ENCODE results near the gene MUCL3. TPM values are rescaled to one million over a fixed set of nuclear protein-coding genes. Genes with fewer than 3 reads are reported as not detected.

MUCL3 gene
- polyA plus RNA-seq, 1 of the 3 experiments (the other 2 are of a cell fraction): not detected

DNA sequence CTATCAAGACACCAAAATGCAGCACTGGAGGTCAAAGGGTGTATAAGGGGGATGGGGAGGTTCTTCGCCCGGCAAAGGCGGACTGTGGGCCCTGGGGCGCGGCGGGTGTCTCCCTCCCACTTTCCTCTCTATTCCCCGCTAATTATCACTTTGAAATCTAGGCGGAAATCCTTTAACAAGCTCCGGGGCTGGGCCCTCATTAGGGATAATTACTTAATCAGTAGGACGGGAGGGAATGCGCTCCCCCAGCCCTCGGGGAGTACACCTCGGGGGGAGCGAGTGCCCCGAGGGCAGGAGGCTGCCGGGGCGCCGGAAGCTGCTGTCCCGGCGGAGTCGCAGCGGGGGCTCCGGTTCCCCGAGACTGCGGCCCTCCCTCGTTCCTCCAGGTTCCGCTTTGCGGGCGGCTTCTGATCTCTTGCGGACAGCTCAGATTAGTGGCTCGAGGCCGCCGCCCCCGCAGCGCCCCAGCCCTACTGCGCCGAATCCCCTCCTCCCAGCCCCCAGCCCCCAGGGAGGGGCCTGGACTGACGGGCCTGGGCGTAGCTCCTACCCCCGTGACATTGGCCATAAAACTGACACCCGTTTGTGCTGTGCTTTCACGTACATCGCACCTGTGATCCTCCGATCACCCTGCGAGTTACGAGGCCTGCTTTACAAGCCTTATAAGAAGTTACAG lies 14.7 kb downstream of the MUCL3 start:
- WGBS (ENCODE audit: low lambda C conversion rate): 43% methylated on average over 30 of the region's 46 CpGs
- H3K27me3 ChIP-seq (ENCODE audit: insufficient read depth): peaks cover 7% of the 10 kb centered on the region; the same call in 1 of the 2 replicates
- H3K36me3 ChIP-seq (replicated peaks in 1 of 2; ENCODE audit: control insufficient read depth in 1 of 2, insufficient read depth in 2 of 2, low read length in 1 of 2): no peaks in the 10 kb centered on the region
- no peaks in the 10 kb centered on the region for H3K9me2 ChIP-seq
- H3K4me1 ChIP-seq (ENCODE audit: control insufficient read depth in 1 of 2, insufficient read depth in 2 of 2, low read depth in 1 of 2, low read length in 1 of 2): peaks cover 4 to 8% of the 10 kb centered on the region in 2 experiments; a peak in 2 of 4 replicates
- 0 out of 2 replicates have a peak overlapping the region, but pooled peaks have one; percentile 40 for H3K4me2 ChIP-seq
- POLR2A ChIA-PET: no interaction called here
- no peaks in the 10 kb centered on the region for H4K20me1 ChIP-seq (ENCODE audit: insufficient read depth)
- TF ChIP-seq NRF1 (IDR thresholded peaks at IDR 0.05; ENCODE audit: low read depth, low read length) (no peak), TAF1 (IDR thresholded peaks at IDR 0.05; ENCODE audit: borderline replicate concordance, low read depth, low read length) (peak; percentile 88; the same call in 1 of the 2 replicates), YY1 (IDR thresholded peaks at IDR 0.05; ENCODE audit: low read depth) (no peak), GABPA (IDR thresholded peaks at IDR 0.05; ENCODE audit: low read depth) (peak; percentile 46; the same call in 1 of the 2 replicates)
- peak overlapping the region; percentile 51; the same call in 1 of the 2 replicates for H2AFZ ChIP-seq (ENCODE audit: low read depth)
- DNase-seq: peak; percentile 45
- no peaks in the 10 kb centered on the region for H3F3A ChIP-seq (replicated peaks; ENCODE audit: insufficient read depth)
- no peak overlapping the region for H3K27ac ChIP-seq (ENCODE audit: low read depth in 2 of 2, low read length in 1 of 2)
- no peaks in the 10 kb centered on the region for H3K9me3 ChIP-seq
- no peak overlapping the region for H3K9ac ChIP-seq
- CTCF ChIA-PET: interaction anchor here (0.6 to 0.9 kb wide), 3 partner anchors 27 to 156 kb away, joined by 3 read pairs; no protein-coding TSS in a partner anchor
- peak overlapping the region in 1 of 2 experiments; percentile 24; a peak in 2 of 4 replicates for H3K4me3 ChIP-seq (ENCODE audit: low read depth in 2 of 2, low read length in 1 of 2)
- no peaks in the 10 kb centered on the region for H3K79me2 ChIP-seq (ENCODE audit: insufficient read depth)

DNA sequence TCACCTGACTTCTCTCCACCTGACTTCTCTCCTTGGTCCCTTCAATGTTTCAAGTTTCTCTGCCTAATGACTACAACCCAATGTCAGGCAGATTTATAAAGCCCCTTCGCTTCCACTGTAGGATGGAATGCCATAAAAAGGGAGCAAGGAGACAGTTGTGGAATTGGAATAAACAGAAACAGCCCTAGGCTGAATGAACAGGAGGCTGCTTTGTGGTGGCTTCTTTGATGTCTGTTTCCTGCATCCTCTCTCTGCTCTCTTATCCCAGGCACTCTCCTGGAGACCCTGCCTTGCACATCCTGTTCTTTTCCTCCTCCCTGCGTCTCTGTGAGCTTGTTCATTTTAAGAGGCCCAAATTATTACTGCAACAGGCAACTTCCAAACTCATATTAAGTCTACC lies 16.9 kb downstream of the MUCL3 start:
- Histone ChIP-seq H3F3A (replicated peaks; ENCODE audit: insufficient read depth) (no peaks in the 10 kb centered on the region), H3K4me3 (ENCODE audit: low read depth in 2 of 2, low read length in 1 of 2) (no peak overlapping the region), H3K9me3 (no peaks in the 10 kb centered on the region), H3K4me2 (no peak overlapping the region), H3K9ac (no peak overlapping the region), H3K27me3 (ENCODE audit: insufficient read depth) (peaks cover 7% of the 10 kb centered on the region; the same call in 1 of the 2 replicates), H3K27ac (ENCODE audit: low read depth in 2 of 2, low read length in 1 of 2) (no peak overlapping the region), H4K20me1 (ENCODE audit: insufficient read depth) (no peaks in the 10 kb centered on the region), H2AFZ (ENCODE audit: low read depth) (no peak overlapping the region), H3K4me1 (ENCODE audit: control insufficient read depth in 1 of 2, insufficient read depth in 2 of 2, low read depth in 1 of 2, low read length in 1 of 2) (peaks cover 4 to 8% of the 10 kb centered on the region in 2 experiments; a peak in 2 of 4 replicates), H3K9me2 (no peaks in the 10 kb centered on the region), H3K79me2 (ENCODE audit: insufficient read depth) (no peaks in the 10 kb centered on the region), H3K36me3 (replicated peaks in 1 of 2; ENCODE audit: control insufficient read depth in 1 of 2, insufficient read depth in 2 of 2, low read length in 1 of 2) (no peaks in the 10 kb centered on the region)
- 75% methylated on average over 2 of the region's 2 CpGs for WGBS (ENCODE audit: low lambda C conversion rate)
- DNase-seq: no peak
- ChIA-PET POLR2A (no interaction called here), CTCF (interaction anchor here (0.9 kb wide), 1 partner anchor 11 kb away, joined by 3 read pairs; no protein-coding TSS in a partner anchor)
- TF ChIP-seq TAF1 (IDR thresholded peaks at IDR 0.05; ENCODE audit: borderline replicate concordance, low read depth, low read length) (no peak), JUND (IDR thresholded peaks at IDR 0.05) (no peak), EZH2phosphoT487 (IDR thresholded peaks at IDR 0.05; ENCODE audit: borderline replicate concordance, low read depth) (no peak), SIN3A (IDR thresholded peaks at IDR 0.05; ENCODE audit: borderline replicate concordance, low read depth, low read length) (no peak), NRF1 (IDR thresholded peaks at IDR 0.05; ENCODE audit: low read depth, low read length) (no peak), SMC3 (IDR thresholded peaks at IDR 0.05; ENCODE audit: low read depth, low read length) (no peak), GABPA (IDR thresholded peaks at IDR 0.05; ENCODE audit: low read depth) (no peak), POLR2AphosphoS5 (IDR thresholded peaks at IDR 0.05; ENCODE audit: low read depth, low read length) (no peak), FOXM1 (IDR thresholded peaks at IDR 0.05; ENCODE audit: low read depth) (no peak), RFX5 (IDR thresholded peaks at IDR 0.05; ENCODE audit: low read length) (no peak), FOSL2 (IDR thresholded peaks at IDR 0.05; ENCODE audit: borderline replicate concordance, low read depth) (no peak), CHD2 (IDR thresholded peaks at IDR 0.05; ENCODE audit: low read length, partially characterized antibody) (no peak), MEF2A (IDR thresholded peaks at IDR 0.05; ENCODE audit: borderline replicate concordance, low read depth) (no peak)
- TF ChIP-seq, protein P1, sequence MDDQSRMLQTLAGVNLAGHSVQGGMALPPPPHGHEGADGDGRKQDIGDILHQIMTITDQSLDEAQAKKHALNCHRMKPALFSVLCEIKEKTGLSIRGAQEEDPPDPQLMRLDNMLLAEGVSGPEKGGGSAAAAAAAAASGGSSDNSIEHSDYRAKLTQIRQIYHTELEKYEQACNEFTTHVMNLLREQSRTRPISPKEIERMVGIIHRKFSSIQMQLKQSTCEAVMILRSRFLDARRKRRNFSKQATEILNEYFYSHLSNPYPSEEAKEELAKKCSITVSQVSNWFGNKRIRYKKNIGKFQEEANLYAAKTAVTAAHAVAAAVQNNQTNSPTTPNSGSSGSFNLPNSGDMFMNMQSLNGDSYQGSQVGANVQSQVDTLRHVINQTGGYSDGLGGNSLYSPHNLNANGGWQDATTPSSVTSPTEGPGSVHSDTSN (IDR thresholded peaks at IDR 0.05): no peak
- TF ChIP-seq, protein P2, sequence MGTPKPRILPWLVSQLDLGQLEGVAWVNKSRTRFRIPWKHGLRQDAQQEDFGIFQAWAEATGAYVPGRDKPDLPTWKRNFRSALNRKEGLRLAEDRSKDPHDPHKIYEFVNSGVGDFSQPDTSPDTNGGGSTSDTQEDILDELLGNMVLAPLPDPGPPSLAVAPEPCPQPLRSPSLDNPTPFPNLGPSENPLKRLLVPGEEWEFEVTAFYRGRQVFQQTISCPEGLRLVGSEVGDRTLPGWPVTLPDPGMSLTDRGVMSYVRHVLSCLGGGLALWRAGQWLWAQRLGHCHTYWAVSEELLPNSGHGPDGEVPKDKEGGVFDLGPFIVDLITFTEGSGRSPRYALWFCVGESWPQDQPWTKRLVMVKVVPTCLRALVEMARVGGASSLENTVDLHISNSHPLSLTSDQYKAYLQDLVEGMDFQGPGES (IDR thresholded peaks at IDR 0.05; ENCODE audit: low read depth, low read length): no peak
- TF ChIP-seq, protein P3, sequence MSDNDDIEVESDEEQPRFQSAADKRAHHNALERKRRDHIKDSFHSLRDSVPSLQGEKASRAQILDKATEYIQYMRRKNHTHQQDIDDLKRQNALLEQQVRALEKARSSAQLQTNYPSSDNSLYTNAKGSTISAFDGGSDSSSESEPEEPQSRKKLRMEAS (IDR thresholded peaks at IDR 0.05; ENCODE audit: low read depth): no peak
